NT2/D1 (cell line): ENCODE measurements around the gene RANBP10.
"Not testable (repeated sequence)": the region's sequence is repeated elsewhere in the genome, so short reads cannot be mapped to it uniquely, and the experiment has no call there.

ENCODE experiments used
- DNase-seq: peaks from one replicate; pipeline ENCODE4 v3.0.0-alpha.2; 2011; ENCODE audit warnings: low read depth, low spot score
- H3K27me3 ChIP-seq: 2 replicates; pipeline ENCODE4 v1.6.0; 2011; ENCODE audit warnings: mild to moderate bottlenecking; ENCODE audit not compliant: insufficient read length, insufficient read depth
- H3K36me3 ChIP-seq: 2 replicates; pipeline ENCODE4 v1.6.1; 2011; ENCODE audit warnings: mild to moderate bottlenecking, low read length, mixed read lengths; ENCODE audit not compliant: insufficient read depth, insufficient read length
- H3K4me1 ChIP-seq: 2 replicates; pipeline ENCODE4 v1.5.1; 2011; ENCODE audit not compliant: insufficient read depth, insufficient read length
- H3K4me3 ChIP-seq: 2 replicates; pipeline ENCODE4 v1.5.1; 2011; ENCODE audit warnings: low read depth; ENCODE audit not compliant: insufficient read length
- H3K9ac ChIP-seq: 2 replicates; pipeline ENCODE4 v1.6.0; 2011; ENCODE audit warnings: low read depth; ENCODE audit not compliant: insufficient read length
- H3K9me3 ChIP-seq: 2 replicates; pipeline ENCODE4 v1.5.1; 2011; ENCODE audit warnings: mild to moderate bottlenecking, low read length; ENCODE audit not compliant: insufficient read depth
- SUZ12 ChIP-seq: IDR thresholded peaks from 2 replicates; pipeline ENCODE4 v1.6.1; 2011; ENCODE audit not compliant: insufficient read length, insufficient read depth; ENCODE audit errors: extremely low read depth
- YY1 ChIP-seq: IDR thresholded peaks from 2 replicates; pipeline ENCODE4 v1.6.1; 2011; ENCODE audit not compliant: insufficient read length, insufficient read depth
- ZNF274 ChIP-seq: IDR thresholded peaks from 2 replicates; pipeline ENCODE4 v1.6.1; 2011; ENCODE audit warnings: mild to moderate bottlenecking, low read depth, low read length

RANBP10 gene

DNA sequence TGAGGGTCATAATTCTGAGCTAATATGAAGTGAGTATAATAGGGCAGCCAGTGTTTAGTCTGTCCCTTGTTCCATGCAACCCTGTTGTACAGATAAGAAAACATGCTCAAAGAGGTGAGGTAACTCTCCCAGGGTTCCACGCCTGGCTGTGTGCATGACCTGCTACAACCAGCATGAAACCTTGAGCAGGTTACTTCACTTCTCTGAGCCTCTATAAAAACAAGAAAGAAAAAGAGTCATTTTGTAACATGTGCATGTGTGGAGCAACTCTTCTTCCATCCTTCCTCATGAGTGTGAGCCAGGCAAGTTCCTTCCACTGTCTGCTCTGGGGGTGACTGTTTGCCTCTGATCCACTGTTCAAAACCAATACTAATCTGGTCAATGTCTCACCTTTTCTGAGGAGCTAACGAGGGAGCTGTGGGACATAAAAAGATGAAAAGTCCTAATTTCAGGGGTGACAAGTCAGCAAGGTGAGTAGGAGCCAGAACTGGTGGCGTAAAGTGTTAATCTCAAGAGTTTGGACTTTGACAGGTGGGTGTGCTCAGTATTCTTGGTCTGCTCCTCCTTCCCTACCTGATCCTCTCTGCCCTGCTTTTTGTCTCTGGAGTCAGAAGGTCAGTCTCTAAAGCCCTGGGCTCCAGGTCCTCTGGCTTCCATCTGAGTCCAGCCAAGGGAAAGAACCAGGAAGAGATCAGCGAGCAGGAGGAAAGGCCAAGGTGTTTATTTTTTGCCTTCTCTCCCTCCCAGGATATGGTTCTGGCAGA, 108.8 kb downstream of the RANBP10 start:
- H3K4me1 ChIP-seq = no peaks in the 10 kb centered on the region
- no peak overlapping the region for H3K9ac ChIP-seq
- no peaks in the 10 kb centered on the region for H3K27me3 ChIP-seq
- H3K36me3 ChIP-seq = peaks cover 13% of the 10 kb centered on the region
- H3K9me3 ChIP-seq = peaks cover 13% of the 10 kb centered on the region; the same call in 1 of the 2 replicates
- H3K4me3 ChIP-seq = no peak overlapping the region
- no peak for TF ChIP-seq YY1
- no peak for TF ChIP-seq ZNF274
- no peak for TF ChIP-seq SUZ12
- DNase-seq = no peak

DNA sequence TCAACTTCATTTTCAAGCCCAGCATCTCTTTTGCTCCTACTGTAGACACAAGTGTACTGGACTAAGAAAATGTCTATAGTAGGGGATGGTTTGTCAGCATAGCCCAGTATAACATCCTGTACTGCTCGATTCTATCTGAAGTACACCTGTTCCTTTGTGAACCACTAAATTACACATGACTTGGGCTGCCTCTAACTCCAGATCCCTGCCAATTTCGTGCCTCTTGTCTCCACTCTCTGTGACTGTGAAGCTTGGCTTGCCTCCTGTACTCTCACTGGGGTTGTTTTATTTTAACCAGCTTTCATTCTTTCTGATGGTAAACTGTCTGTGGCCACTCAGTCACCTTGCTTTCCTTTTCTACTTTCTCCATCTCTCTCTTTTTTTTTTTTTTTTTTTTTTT, 111.7 kb downstream of the RANBP10 start:
- no peak overlapping the region for H3K4me3 ChIP-seq
- peaks cover 13% of the 10 kb centered on the region for H3K36me3 ChIP-seq
- peaks cover 8% of the 10 kb centered on the region; the same call in 1 of the 2 replicates for H3K9me3 ChIP-seq
- H3K9ac ChIP-seq = no peak overlapping the region
- no peak for TF ChIP-seq YY1
- H3K4me1 ChIP-seq = no peaks in the 10 kb centered on the region
- no peaks in the 10 kb centered on the region for H3K27me3 ChIP-seq
- no peak for DNase-seq

- not testable (repeated sequence) for H3K4me1 ChIP-seq, DNase-seq, H3K9ac ChIP-seq, H3K9me3 ChIP-seq, H3K27me3 ChIP-seq, H3K4me3 ChIP-seq
- H3K36me3 ChIP-seq = peaks cover 10% of the 10 kb centered on the region
Measured at GRCh38 chr16:67693517-67694285, 112.7 kb downstream of the RANBP10 start.

DNA sequence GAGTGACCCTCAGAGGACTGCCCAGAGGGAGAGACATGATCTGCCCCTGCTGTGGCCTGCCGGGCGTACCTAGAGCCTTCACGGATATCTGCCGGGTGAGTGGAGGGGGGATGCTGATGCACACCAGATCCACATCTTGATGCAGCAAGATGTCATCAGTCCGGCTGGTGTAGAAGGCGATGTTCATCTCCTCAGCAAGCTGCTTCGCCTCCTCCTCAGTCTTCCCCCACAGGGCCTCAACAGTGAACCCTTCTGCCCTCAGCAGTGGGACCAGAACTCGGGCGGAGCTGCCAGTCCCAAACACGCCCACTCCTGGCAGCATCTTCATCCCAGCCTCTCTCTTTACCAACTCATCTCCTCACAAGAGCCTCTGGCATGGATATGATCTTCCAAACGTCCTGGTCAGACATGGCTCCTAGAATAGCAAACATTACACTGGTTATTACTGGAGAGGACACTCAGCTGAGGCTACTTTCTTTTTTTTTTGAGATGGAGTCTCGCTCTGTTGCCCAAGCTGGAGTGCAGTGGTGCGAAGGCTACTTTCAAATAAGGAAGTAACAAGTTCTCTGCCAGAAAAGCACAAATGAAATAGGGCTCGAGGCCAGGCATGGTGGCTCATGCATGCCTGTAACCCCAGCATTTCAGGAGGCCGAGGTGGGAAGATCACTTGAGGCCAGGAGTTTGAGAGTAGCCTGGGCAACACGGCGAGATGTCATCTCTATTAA, 120.8 kb downstream of the RANBP10 start:
- Histone ChIP-seq H3K4me1 (no peaks in the 10 kb centered on the region), H3K9ac (no peak overlapping the region), H3K27me3 (no peaks in the 10 kb centered on the region), H3K36me3 (peaks cover 34% of the 10 kb centered on the region), H3K9me3 (no peaks in the 10 kb centered on the region), H3K4me3 (no peak overlapping the region)
- TF ChIP-seq SUZ12 (no peak), ZNF274 (no peak), YY1 (no peak)
- DNase-seq = no peak

- H3K4me1 ChIP-seq = no peaks in the 10 kb centered on the region
- no peak for DNase-seq
- H3K27me3 ChIP-seq = no peaks in the 10 kb centered on the region
- H3K9me3 ChIP-seq = no peaks in the 10 kb centered on the region
- TF ChIP-seq SUZ12 = no peak
- TF ChIP-seq YY1 = no peak
- no peak for TF ChIP-seq ZNF274
- H3K9ac ChIP-seq = no peak overlapping the region
- no peak overlapping the region for H3K4me3 ChIP-seq
- peaks cover 42% of the 10 kb centered on the region for H3K36me3 ChIP-seq
Measured at GRCh38 chr16:67683767-67684166, 122.6 kb downstream of the RANBP10 start.

DNA sequence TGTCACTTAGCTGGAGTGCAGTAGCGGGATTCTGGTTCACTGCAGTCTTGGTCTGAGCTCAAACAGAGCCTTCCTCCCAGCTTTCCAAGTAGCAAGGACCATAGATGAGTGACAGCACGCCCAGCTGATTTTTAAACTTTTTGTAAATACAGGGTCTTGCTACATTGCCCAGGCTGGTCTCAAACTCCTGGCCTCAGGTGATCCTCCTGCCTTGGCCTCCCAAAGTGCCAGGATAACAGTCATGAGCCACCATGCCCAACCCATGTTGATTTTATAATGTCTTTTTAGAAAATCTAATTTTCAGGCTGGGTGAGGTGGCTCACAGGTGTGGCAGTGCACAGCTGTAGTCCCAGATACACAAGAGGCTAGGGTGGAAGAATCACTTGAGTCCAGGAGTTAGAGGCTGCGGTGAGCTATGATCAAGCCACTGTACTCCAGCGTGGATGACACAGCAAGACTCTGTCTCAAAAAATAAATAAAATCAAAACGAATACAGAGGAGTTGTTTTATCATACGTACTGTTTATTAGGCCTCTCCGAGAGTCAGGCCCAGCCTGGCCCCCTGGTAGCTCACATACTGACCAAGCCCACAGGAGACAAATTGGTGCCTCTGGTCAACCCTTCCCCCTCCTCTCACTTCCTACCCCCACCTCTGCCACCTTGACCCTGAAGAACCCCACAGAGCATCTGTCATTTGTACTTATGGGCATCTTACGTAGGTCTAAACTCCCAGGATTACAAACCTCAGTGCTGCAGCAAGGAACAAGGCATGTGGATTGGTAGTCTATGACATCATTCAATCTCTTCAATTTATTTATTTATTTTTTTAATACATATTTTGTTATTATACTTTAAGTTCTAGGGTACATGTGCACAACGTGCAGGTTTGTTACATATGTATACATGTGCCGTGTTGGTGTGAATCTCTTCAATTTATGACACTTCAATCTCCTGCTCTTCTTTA, 126.1 kb downstream of the RANBP10 start:
- H3K36me3 ChIP-seq = peaks cover 41% of the 10 kb centered on the region
- TF ChIP-seq SUZ12 (no peak), ZNF274 (no peak)
- no peak for DNase-seq

More for the DNA sequence above, 126.1 kb downstream of the RANBP10 start:
- no peak overlapping the region for H3K4me3 ChIP-seq
- H3K9me3 ChIP-seq = no peaks in the 10 kb centered on the region
- no peak overlapping the region for H3K9ac ChIP-seq
- peaks cover 3% of the 10 kb centered on the region for H3K4me1 ChIP-seq
- H3K27me3 ChIP-seq = no peaks in the 10 kb centered on the region
